ENCODE measurements around the gene RPRD2. TPM values are rescaled to one million over a fixed set of nuclear protein-coding genes. Genes with fewer than 3 reads are reported as not detected.

The RPRD2 gene
- total RNA-seq, result 14.4 and 14.5 TPM in 2 replicates

GRCh38 chr1:150363426-150364230, at the start of gene RPRD2:
Gene RPRD2, plus strand, starts transcription at chr1:150364147. Its CDS starts 568 bp downstream, at chr1:150364715.

GRCh38 chr1:150486966-150487762, 123.2 kb downstream of the RPRD2 start, which contains the start of gene TARS2:
Gene TARS2, plus strand, starts transcription at chr1:150487419. Its CDS starts 32 bp downstream, at chr1:150487451.

GRCh38 chr1:150507912-150508864, 144.2 kb downstream of the RPRD2 start, which contains the start of gene ECM1:
Gene ECM1, plus strand, starts transcription at chr1:150508109. Its CDS starts 101 bp downstream, at chr1:150508210.

GRCh38 chr1:150515328-150516049, 151.5 kb downstream of the RPRD2 start, which contains the start of gene FALEC:
Gene FALEC, plus strand, starts transcription at chr1:150515752.

Other genes starting within 250 kb of the RPRD2 start
- 23.3 and 30.1 TPM in 2 replicates for gene PLEKHO1, start 214.2 kb upstream of the RPRD2 start, total RNA-seq
- 9.2 and 13.3 TPM in 2 replicates for gene ANP32E, start 128.0 kb upstream of the RPRD2 start, total RNA-seq
- gene CA14, start 106.4 kb upstream of the RPRD2 start, total RNA-seq, result not detected in 2 replicates
- gene APH1A, start 95.1 kb upstream of the RPRD2 start, total RNA-seq, result 56.1 and 65.0 TPM in 2 replicates
- 11.8 and 16.6 TPM in 2 replicates for gene C1orf54, start 91.4 kb upstream of the RPRD2 start, total RNA-seq
- 2.9 and 8.5 TPM in 2 replicates for gene CIART, start 81.6 kb upstream of the RPRD2 start, total RNA-seq
- 47.2 and 54.9 TPM in 2 replicates for gene MRPS21, start 70.3 kb upstream of the RPRD2 start, total RNA-seq
- gene PRPF3, start 42.6 kb upstream of the RPRD2 start, total RNA-seq, result 17.2 and 19.6 TPM in 2 replicates
- 10.5 and 12.0 TPM in 2 replicates for gene TARS2, start 123.3 kb downstream of the RPRD2 start, total RNA-seq
- 38.7 and 48.1 TPM in 2 replicates for gene ECM1, start 144.0 kb downstream of the RPRD2 start, total RNA-seq
- not detected in 2 replicates for gene FALEC, start 151.6 kb downstream of the RPRD2 start, total RNA-seq
- gene ADAMTSL4, start 185.3 kb downstream of the RPRD2 start, total RNA-seq, result 23.4 and 24.7 TPM in 2 replicates
- 215 and 239 TPM in 2 replicates for gene MCL1, start 215.5 kb downstream of the RPRD2 start, total RNA-seq

Data from cardiac ventricle fibroblast (primary cell).